DMS53 treated with DMSO at 0.1 percent for 48 hours (cell line): ENCODE measurements around the gene CPB1.

ENCODE experiments used
- DNase-seq: peaks from one replicate; lab custom pipeline; 2025; ENCODE audit not compliant: unreplicated experiment; lab: John Stamatoyannopoulos, UW

Gene CPB1

DNA sequence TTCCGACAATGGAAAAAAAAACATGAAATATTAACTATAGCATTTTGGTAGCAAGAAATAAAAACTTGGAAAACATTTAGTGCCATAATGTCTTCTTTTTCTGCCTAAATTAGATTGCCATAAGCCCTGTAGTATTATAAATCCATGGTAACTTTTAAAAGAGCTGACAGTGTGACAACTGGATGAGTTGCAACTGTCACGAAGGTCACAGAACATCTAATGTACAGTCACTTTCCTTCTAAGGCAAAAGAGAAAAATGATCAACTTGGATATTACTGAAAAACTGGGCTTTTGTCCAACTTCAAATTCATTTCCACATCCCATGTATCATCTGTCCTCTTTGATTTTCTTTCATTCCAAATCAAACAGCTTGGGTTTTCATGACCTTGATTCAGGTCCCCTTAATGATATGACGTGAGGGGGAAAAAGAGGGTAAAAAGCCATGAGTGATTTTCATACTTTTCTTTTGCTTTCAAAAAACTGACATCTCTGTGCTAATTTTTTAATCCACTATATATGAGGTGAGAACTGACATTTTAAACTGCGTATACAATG lies 602 bp downstream of the CPB1 start:
- no peak for DNase-seq

DNA sequence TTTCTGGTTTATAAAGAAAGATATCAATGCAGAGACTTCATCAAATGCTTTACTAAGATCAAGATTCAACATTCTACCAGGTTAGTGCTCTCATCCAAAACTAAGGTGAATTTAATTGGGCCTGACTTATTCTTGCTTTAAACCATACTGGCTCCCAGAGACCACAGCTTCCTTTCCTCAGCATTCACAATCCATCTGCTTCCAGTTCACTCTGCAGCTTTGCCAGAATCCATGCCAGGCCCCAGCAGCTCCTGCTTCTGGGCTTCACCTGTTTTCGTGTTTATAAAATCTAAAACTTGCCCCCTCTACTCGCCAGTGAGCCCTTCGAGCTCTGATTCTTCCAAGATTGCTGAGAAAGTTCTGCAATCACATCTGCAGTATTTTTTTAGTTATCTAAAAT lies 2.3 kb downstream of the CPB1 start:
- no peak for DNase-seq

DNA sequence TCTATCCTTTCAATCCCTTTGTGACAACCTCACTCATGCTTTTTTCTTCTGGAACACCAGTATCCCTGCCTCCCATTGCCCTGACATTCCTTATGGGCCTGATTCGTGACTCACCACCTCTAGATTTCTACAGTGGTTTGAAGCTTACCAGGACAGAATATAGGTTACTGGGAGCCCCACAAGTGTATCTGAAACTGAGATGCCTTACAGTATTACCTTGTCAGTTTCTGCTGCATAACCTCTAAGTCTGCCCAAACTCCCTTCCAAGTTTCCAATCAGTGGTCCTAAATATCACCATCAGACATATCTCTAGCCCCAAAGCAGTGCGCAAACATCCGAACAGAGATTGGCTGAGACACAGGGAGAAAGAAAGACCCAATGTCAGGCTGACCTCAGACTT lies 5.6 kb downstream of the CPB1 start:
- no peak for DNase-seq

DNA sequence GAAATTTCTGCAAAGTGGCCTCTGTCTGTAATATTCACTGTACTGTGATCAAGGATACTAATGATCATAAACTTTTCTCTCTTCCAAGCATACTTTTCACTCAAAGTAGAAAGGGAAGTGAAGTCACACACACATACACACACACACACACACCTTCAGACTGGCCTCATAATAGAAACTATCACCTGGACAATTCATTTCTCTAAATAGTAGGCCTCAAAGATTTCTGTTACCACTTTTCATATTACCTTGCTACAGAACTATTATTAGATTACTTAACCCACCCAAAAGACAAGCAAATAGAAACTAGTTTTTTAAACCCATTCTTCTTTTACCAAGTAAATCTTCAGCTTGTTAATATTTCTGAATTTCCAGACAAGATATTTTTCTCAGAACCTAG lies 12.2 kb downstream of the CPB1 start:
- DNase-seq, result no peak

DNA sequence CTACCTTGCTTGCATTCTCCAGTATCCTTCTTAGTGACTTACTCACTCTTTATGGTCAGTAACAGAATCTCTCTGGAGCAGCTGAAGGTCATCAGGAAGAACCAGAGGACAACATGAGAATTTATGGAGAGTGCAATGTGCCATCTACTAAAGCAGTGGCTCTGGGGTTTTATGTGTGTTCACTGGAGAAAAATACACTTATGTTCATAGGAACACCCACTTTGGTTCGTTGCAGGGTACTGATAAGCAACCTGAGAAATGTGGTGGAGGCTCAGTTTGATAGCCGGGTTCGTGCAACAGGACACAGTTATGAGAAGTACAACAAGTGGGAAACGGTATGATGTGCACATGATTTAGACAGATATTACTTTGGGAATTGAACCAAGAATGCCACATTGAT lies 12.8 kb downstream of the CPB1 start:
- no peak for DNase-seq

GRCh38 chr3:148845756-148846395 lies 18.3 kb downstream of the CPB1 start:
- no peak for DNase-seq

DNA sequence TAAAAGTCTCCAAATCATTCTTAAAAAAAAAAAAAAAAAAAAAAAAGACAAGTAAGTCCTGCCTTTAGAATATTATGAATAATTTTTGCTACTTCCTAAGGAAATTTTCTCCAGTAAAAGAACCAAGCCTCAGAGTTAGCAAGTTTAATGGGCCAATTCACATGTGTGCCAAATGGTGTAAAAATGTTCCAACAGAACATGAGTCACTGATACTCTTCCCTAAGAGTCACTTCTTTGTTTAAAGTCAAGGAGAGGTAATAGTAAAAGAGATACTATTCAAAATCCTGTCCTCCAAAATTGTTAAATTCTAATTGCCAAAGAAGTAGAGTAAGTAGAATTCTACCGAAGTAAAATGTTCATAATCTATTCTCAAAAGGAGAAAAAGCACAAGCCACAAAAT lies 19.7 kb downstream of the CPB1 start:
- no peak for DNase-seq

GRCh38 chr3:148848410-148848809 lies 20.8 kb downstream of the CPB1 start:
- no peak for DNase-seq

- DNase-seq, result no peak
Measured at GRCh38 chr3:148852271-148852992, 24.8 kb downstream of the CPB1 start.

DNA sequence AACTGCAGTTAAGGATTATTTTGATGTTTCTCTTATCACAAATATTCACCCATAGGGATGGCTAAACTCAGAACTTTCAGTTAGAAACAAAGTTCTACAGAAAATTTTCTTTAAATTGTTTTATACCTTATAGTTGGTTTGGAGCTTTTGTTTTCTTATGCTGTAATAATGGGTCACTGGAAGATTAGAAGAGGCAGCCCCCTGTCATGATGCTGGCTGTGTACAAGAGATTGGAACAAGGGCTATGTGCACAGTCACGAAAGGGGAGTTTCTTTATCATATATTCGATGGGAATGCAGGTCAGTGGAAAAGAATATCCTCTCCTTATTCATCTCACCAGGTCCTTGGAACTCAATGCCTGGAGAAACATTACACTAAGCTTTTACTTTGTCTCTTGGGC lies 25.5 kb downstream of the CPB1 start:
- no peak for DNase-seq

- DNase-seq, result no peak
Measured at GRCh38 chr3:148854061-148854460, 26.4 kb downstream of the CPB1 start.

DNA sequence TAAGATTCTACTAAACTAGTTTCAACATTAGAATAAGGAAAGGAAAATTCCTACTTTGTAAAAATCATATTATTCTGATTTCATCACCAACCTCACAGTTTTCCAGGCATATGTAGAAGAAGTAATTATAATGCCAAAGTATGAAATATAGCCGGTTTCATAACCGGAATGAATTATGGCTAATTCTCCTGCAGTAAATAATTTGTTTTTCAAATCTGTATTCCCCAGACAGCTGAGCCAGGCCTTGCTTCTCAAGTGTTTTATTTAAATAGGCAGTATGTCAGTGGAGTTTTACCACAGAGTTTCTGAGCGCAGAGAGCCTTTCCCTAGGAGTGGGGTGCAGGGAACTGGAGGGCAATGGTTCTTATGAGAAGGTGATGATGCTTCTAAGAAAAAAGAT lies 28.8 kb downstream of the CPB1 start:
- DNase-seq, result no peak

DNA sequence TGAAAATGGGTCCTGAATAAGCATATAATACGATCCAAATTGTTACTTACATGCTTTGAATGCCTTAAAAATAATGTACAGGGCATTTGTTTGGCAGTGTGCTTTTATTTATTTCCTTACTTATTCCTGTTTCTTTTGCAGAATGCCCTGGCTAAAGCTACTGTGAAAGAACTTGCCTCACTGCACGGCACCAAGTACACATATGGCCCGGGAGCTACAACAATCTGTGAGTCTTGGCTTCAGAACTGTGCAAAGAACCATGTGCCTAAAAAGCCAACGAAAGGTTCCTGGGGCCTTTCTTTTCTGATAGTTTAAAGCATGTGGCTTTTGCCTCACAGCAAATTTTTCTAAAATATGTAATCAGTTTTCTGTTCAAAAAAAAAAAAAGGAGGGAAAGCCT lies 29.7 kb downstream of the CPB1 start:
- no peak for DNase-seq

DNA sequence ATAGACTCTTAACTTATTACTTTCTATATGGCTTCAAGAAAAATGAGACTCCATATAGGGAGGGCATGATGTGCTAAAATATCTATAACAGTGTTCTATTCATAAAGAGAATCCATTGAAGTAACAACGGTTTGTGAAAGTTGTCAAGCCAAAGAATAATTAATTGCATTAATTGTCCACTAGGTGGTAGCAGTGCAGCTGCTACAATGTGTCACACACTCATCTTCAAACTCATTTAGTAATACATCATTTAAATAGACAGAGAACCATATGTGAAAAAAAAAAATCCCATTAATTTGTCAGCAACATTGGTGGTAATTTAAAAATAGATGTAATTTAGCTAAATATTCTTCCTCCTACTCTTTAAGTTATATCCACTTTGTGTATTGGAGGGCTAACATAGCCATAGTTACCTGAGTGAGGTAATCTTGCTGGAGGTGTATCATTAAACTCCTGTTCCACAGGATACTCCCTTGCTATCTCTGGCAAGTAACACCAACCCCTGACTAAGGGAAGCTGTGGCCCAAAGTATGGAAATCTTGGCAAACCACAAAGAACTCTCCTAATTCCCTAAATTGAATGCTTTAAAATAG lies 33.8 kb downstream of the CPB1 start:
- peak; percentile 48 for DNase-seq

DNA sequence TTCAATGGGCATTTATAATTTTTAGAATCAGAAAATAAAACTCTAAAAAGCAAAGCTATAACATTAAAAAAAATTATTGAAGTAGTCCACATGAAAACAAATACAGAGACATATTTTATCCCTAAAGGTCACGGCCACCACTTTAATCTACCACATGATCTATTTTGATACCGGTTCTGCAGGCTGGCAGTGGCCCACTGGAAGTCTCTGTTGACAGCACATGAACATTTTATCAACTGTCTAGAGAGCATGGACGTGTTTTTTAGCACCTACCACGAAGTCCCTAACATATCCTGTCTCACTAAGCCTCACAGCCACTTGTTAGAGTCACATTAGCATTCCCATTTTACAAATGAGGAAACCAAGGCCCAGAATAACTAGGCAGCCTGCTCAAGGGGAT lies 35.7 kb downstream of the CPB1 start:
- no peak for DNase-seq

DNA sequence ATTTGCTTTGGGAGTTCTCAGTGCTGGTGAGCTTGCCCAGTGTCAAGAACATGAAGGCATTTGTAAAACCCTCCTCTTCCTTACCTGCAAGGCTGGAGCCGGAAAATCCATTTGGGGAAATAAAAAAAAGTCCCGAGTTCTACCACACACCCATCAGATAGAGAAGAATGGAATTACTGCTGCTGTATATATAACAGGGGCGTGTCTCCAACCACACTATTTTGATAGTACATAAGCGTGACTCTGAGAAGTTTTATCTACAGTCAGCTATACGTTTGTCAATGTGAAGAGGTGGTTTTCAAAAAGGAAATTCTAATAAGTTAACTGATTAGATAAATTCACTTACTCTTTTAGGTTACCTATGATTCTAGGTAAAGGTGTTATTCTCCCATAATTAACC lies 36.2 kb downstream of the CPB1 start:
- no peak for DNase-seq

DNA sequence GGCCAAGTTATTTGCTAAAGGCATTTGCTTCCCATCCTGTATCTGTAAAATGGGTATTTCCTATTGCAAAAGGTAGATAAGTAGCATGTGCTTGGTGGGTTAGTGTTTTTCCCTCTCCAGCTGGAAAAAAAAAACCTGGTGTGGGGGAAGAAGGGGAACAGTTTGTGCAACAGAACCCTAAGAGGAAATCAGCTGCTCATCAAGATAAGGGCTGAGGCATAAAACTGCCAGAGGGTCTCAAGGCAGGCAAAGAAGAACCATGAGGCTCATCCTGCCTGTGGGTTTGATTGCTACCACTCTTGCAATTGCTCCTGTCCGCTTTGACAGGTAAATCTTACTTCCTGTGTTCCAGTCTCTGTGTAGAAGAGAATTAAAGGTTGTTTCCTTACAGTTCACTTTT lies 37.4 kb downstream of the CPB1 start, which contains the start of gene CPA3:
Gene CPA3, plus strand, starts transcription at position 248 of the 400 bp plus-strand sequence. Its CDS starts 12 bp downstream, at position 260.
- no peak for DNase-seq

DNA sequence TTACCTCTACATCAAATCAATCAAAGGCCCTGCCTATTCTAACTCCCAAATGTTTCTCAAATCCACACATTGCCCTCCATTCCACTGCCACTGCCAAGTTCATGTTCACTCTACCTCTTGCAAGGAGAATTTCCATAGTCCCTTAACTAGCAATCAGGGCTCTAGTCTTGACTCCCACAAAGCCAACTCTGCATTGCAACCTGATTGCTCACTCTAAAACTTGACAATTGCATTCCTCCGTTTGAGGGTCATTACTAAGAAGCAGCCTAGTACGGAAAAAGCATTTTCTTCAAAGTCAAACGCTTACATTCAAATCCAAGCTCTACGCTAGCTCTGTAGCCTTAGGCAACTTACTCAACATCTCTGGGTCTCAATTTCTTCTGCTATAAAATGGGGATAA lies 38.6 kb downstream of the CPB1 start:
- no peak for DNase-seq

- no peak for DNase-seq
Measured at GRCh38 chr3:148873270-148873927, 45.8 kb downstream of the CPB1 start.

DNA sequence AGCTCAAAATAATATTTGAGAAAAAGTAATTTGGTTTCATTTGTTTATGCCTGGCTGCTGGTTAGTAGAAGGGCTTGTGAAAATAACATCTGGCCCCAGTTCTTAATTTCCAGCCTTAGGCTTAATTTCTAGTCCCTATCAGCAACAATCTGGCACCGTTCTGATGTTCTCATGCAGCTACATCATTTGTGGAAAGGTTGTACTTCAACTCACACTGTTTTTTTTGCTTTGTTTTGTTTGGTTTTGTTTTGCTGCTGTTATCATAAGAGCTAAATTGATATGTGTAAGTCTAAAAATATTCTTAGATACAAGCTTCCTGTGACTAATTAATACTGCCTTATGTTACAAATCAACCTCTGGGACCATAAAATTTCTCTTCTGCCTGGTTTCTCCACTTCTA lies 46.4 kb downstream of the CPB1 start:
- DNase-seq, result no peak

DNA sequence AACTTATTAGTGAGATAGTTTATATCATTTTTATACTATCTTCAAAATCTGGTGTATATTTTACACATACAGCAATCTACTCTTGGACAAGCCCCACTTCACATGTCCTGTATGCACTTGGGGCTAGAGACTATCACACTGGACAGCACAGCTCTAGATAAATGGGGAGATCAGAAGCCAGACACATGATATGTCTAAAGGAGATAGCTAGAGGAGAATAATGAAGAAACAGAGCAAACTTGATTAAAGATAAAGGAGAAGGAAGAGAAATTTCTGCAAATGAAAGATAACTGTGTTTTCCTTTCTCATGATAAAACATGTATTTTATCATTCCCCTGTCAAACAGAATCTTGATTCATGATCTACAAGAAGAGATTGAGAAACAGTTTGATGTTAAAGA lies 50.5 kb downstream of the CPB1 start:
- no peak for DNase-seq

- peak; percentile 10 for DNase-seq
Measured at GRCh38 chr3:148879256-148879655, 51.6 kb downstream of the CPB1 start.
